NCI-H510A (cell line): ENCODE measurements around the gene PHYHIPL.
"Not testable (repeated sequence)": the region's sequence is repeated elsewhere in the genome, so short reads cannot be mapped to it uniquely, and the experiment has no call there.

Experiments used
- DNase-seq: peaks from one replicate; lab custom pipeline; 2025; lab: John Stamatoyannopoulos, UW

Gene PHYHIPL

DNA sequence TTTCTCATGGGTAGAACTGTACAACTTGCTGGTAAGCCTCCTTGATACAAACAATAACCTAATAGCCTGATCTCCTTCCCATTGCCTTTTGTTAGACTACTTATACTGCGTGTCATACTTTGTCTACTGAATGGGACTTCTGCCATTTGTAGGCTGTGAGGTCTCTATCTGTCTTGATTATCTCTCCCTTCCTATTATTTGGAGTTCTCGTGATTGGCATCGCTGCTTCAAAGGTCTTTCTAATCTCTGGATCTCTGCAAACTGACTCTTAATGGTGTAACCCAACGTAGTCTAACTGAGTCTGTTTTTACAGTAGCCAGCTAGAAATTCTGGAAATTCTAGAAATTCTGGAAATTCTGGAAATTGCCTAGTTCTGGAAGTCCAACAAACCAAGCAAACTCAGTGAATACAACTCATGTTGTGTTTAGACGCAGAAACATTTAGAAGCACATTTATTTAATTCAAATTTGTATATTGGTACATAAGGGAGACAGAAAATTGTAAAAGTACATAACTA lies 29.8 kb downstream of the PHYHIPL start:
- no peak for DNase-seq

DNA sequence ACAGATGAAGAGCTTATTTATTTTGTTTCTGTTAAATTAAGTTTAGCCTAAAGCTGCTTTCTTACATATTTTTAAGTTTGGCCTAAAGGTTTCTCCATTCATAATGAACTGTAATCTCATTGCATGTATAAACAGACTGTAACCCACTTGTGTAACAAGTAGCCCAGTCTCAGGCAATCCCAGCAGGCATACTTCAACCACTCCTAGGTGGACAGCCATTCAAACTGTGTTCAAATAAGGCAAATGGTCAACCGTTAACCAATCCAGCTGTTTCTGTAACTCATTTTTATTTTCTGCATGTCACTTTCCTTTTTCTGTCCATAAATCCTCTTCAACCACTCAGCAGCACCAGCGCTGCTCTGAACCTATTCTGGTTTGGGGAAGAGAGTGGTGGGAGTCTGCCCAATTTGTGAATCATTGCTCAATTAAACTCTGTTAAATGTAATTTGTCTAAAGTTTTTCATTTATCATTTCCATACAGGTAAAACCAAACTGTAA lies 35.9 kb downstream of the PHYHIPL start:
- DNase-seq = no peak

- DNase-seq = no peak
These were observed 37.7 kb downstream of the PHYHIPL start for GRCh38 chr10:59214160-59214559.

DNA sequence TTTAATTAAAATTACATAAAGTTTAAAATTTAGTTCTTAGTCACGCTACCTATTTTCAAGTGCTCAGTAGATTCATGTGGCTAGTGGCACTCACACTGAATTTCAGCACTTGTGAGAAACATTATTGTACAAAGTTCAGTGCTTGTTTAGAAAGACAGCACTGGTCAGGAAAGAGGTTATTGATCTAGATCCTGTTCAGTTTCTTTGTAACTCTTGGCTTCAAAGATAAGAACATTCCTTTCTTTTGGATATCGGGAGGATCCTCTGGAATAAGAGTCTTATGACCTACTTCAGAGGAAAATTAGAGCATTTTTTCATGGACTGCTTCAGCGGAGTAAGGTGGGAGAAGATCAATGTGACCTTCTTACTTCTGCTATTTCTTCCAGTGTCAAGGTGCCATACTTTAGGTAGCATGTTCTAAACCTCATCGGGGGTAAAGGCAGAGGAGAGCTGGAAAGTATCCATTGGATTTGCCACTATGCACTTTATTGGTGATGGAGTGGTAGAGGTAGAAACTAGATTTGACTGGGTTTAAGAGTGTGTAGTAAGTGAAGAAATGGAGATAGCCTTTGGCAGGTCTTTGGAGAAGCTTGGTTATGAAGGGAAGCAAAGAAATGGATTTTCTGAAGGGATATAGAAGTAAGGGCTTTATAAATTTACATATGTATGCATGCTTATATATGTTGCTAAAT lies 39.9 kb downstream of the PHYHIPL start:
- DNase-seq = no peak

DNA sequence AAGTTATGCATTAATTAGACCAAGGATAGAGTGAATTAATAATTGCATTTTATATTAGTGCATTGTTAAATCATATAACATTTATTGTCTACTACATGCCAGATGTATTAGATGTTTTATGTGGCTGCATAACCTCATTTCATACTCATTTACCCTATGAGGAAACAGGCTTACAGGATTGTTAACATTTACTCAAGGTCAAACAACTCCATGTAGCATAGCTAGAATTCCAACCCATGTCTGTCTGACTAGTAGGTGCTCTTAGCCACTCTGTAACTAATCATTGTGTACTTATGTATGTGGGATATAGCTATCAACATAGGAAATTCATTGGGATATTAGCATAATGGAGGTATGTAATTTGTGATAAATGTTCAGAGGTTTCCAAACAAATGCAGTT lies 46.3 kb downstream of the PHYHIPL start:
- no peak for DNase-seq

DNA sequence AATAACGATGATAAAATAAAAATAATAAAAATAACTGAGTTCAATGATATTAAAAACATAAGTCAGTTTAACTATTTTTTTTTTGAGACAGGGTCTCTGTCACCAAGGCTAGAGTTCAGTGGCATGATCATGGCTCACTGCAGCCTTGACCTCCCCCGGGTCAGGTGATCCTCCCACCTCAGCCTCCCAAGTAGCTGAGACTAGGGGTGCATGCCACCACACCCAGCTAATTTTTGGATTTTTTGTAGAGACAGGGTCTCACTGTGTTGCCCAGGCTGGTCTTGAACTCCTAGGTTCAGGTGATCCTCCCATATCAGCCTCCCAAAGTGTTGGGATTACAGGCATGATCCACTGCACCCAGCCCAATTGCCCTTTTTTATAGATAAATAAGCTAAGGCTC lies 47.2 kb downstream of the PHYHIPL start:
- not testable (repeated sequence) for DNase-seq

DNA sequence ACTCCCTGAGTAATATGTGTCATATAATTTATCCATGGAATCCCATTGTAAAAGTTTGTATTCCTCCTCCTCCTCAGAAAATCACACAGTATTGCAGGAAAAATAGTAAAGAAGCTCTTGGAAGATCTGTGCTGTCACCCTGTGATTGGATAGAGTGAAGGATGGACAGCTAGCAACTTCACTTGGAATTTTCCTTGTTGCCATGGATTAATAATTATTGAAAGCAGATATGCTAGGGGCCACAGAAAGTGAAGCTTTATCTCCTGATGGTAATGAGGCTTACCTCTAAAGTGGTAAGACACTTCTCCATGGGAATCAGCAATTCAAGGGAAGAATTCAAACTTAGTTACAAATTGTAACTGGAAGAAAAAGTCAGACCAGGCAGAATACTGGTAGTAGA lies 48.8 kb downstream of the PHYHIPL start:
- DNase-seq = no peak

GRCh38 chr10:59227136-59227673 lies 50.8 kb downstream of the PHYHIPL start:
- no peak for DNase-seq

- DNase-seq = no peak
These were observed 53.0 kb downstream of the PHYHIPL start for GRCh38 chr10:59229441-59229840.

GRCh38 chr10:59234194-59234593 lies 57.8 kb downstream of the PHYHIPL start:
- DNase-seq = no peak

DNA sequence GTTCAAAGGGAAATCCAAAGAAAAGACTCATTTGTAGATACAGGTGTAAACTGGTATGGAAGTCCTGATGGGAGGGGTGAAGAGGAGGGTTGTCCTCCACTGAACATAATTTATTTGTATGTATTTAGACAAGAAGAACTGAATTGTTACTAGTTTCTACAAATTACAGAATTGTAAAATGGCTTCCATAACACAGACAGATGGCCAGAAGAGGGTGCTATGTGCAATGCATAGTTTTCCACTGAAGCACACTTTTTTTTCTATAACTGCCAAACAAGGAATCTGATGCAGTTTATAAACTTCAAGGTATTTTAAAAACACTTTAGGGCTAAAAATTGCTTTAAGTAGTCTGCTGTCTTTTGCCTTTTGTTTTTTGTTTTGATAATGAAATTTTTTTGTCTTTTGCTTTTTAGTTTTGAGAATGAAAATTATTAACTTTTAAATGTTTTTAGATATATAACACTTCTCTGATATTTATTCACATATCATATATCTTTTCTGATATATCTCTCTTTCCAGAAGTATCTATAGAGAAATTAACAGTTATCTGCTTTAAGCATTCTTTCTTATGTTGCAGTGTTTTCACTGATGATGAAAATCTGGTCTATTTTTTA lies 58.5 kb downstream of the PHYHIPL start:
- DNase-seq = no peak

GRCh38 chr10:59236064-59236697 lies 59.7 kb downstream of the PHYHIPL start:
- no peak for DNase-seq

GRCh38 chr10:59237775-59238174 lies 61.3 kb downstream of the PHYHIPL start:
- no peak for DNase-seq

DNA sequence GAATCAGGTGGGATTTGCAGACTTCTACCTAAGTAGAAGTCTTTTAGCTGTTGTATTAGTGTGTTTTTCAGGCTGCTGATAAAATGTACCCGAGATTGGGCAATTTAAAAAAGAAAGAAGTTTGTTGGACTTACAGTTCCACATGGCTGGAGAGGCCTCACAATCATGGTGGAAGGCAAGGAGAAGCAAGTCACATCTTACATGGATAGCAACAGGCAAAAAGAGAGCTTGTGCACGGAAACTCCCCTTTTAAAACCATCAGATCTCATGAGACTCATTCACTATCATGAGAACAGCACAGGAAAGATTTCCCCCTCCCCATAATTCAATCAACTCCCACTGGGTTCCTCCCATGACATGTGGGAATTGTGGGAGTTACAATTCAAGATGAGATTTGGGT lies 62.7 kb downstream of the PHYHIPL start:
- DNase-seq = not testable (repeated sequence)

- DNase-seq = no peak
These were observed 64.2 kb downstream of the PHYHIPL start for GRCh38 chr10:59240582-59241183.

DNA sequence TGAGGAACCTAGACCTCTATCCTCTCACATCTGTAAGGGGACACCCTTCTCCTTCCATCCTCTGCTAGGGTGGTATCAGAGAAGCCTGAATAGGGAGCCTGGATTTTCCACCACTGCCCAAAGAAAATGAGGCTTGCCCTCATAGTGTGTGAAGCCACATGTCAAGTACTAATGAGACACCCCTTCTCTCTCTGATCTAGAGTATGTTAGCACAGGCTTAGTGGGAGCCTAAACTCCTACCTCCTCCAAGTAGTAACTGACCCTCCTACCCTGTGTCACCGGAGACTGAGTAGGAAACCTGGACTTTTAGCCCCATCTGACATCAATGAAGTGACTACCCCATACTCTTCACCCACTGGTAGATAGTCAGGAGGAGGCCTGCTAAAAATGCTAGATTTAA lies 65.6 kb downstream of the PHYHIPL start:
- DNase-seq = no peak

GRCh38 chr10:59242991-59243390 lies 66.5 kb downstream of the PHYHIPL start:
- DNase-seq = no peak

GRCh38 chr10:59243611-59244195 lies 67.3 kb downstream of the PHYHIPL start:
- DNase-seq = no peak

GRCh38 chr10:59244871-59245270 lies 68.4 kb downstream of the PHYHIPL start:
- no peak for DNase-seq

DNA sequence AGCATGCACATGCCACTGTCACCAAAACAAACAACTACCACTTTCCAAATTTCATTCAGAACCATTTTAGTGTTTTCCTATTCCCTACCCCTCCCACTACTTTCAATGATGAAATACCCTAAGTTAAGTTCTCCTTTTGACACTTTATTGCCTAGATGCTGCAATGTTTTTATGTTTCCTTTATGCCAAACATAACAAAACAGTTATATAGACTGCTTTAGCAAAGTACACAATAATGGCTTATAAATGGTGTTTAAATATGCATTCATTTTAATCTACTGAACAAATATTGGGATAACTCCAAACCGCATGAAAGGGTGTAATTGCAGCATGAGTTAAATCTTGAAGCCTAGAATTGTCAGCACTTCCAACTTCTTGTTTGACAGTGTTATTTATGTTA lies 69.2 kb downstream of the PHYHIPL start:
- DNase-seq = no peak

GRCh38 chr10:59252491-59252890 lies 76.0 kb downstream of the PHYHIPL start:
- DNase-seq = no peak

DNA sequence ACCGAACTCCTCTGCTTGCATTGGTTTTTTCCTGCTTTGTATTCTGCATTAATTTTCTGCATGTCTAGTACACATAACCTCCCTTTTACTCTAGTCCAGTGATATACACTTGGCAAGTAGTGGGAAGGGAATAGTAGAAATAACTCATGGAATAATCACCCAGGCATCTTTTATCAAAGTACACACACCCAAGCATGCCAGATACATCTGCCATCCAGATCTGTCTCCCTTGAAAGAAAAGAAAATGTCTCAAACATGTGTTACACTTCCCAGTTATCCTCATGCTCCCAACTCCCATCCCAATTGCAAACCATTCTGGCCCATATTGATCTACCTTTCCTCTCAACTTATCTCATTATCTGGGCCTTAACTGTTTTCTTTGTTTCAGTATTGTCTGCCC lies 79.0 kb downstream of the PHYHIPL start:
- DNase-seq = no peak
